Sigmoid colon (tissue), 4 donors: ENCODE data around the gene FASN.

Experiments used
- CTCF ChIP-seq, 4 experiments: fragments of 450-650 bp in 3 of 4; fragments of 200-600 bp in 1 of 4; IDR thresholded peaks; one replicate each; pipeline ENCODE4 v1.5.1; 2016 to 2019; ENCODE audit warnings: antibody characterized with exemption in 4 of 4, mild to moderate bottlenecking in 3 of 4, moderate library complexity in 2 of 4
- POLR2A ChIP-seq, 2 donors: fragments of 450-650 bp; IDR thresholded peaks; one replicate each; pipeline ENCODE4 v1.6.1; 2016; ENCODE audit warnings: antibody characterized with exemption in 2 of 2, mild to moderate bottlenecking in 2 of 2, moderate library complexity in 2 of 2
- POLR2AphosphoS5 ChIP-seq, 4 donors: sonication (generic); formaldehyde crosslinking; IDR thresholded peaks; one replicate each; pipeline ENCODE4 v1.6.1; 2017; ENCODE audit warnings: antibody characterized with exemption in 4 of 4

- TF ChIP-seq CTCF (IDR thresholded peaks at IDR 0.05) (no peak), POLR2AphosphoS5 (IDR thresholded peaks at IDR 0.05) (no peak), POLR2A (IDR thresholded peaks at IDR 0.05) (no peak)
Observed at GRCh38 chr17:82072827-82073226, 25.2 kb downstream of the FASN start.
